Measurements from ENCODE around the gene LRRC46. TPM values are rescaled to one million over a fixed set of nuclear protein-coding genes. Genes with fewer than 3 reads are reported as not detected.

The LRRC46 gene
- total RNA-seq, 3 donors from 2014 or later (not counting 1 experiment from before 2014, with no cell fraction given): 1.7 to 3.1 (median 2.7) TPM

- Mint-ChIP-seq H3K4me1 (peaks cover 0 to 4% of the 10 kb centered on the region in 2 donors), H3K4me3 (no peak overlapping the region), H3K9me3 (no peaks in the 10 kb centered on the region), H3K27ac (no peak overlapping the region), H3K36me3 (no peaks in the 10 kb centered on the region), H3K27me3 (ENCODE audit: low read depth in 2 of 2) (peaks cover 28 to 33% of the 10 kb centered on the region in 2 donors)
- no peaks in the 10 kb centered on the region for H3K27me3 ChIP-seq (ENCODE audit: control insufficient read depth, insufficient read depth, low read length)
- no peak overlapping the region for H3K4me3 ChIP-seq (ENCODE audit: low read length)
- H3K9me3 ChIP-seq (ENCODE audit: control insufficient read depth, insufficient read depth, low read length): no peaks in the 10 kb centered on the region
- TF ChIP-seq CTCF (IDR thresholded peaks at IDR 0.05): no peak
- H3K36me3 ChIP-seq (ENCODE audit: control insufficient read depth, insufficient read depth, low read length): no peaks in the 10 kb centered on the region
- DNase-seq: no peak
- peaks cover 8% of the 10 kb centered on the region for H3K4me1 ChIP-seq (ENCODE audit: control insufficient read depth, insufficient read depth, low read length)
- WGBS (ENCODE audit: insufficient coverage): 83% methylated on average over 9 of the region's 10 CpGs
- intact Hi-C loops (cut with micrococcal nuclease): no loop called here
- ATAC-seq: no peak
- H3K27ac ChIP-seq (ENCODE audit: low read length): no peak overlapping the region
These were observed 46.9 kb downstream of the LRRC46 start for GRCh38 chr17:47878203-47879027.

GRCh38 chr17:47879028-47879585, 47.6 kb downstream of the LRRC46 start:
- no peak for DNase-seq
- Mint-ChIP-seq H3K27me3 (ENCODE audit: low read depth in 2 of 2) (peaks cover 22 to 33% of the 10 kb centered on the region in 2 donors), H3K4me3 (no peak overlapping the region), H3K36me3 (no peaks in the 10 kb centered on the region), H3K27ac (no peak overlapping the region), H3K4me1 (peaks cover 0 to 6% of the 10 kb centered on the region in 2 donors), H3K9me3 (no peaks in the 10 kb centered on the region)
- intact Hi-C loops (cut with micrococcal nuclease): no loop called here
- no peaks in the 10 kb centered on the region for H3K36me3 ChIP-seq (ENCODE audit: control insufficient read depth, insufficient read depth, low read length)
- H3K9me3 ChIP-seq (ENCODE audit: control insufficient read depth, insufficient read depth, low read length): no peaks in the 10 kb centered on the region
- peaks cover 8% of the 10 kb centered on the region for H3K4me1 ChIP-seq (ENCODE audit: control insufficient read depth, insufficient read depth, low read length)
- no peak for ATAC-seq
- no peak for TF ChIP-seq CTCF (IDR thresholded peaks at IDR 0.05)
- 84% methylated on average over 1 of the region's 2 CpGs for WGBS (ENCODE audit: insufficient coverage)
- H3K27me3 ChIP-seq (ENCODE audit: control insufficient read depth, insufficient read depth, low read length): no peaks in the 10 kb centered on the region
- H3K4me3 ChIP-seq (ENCODE audit: low read length): no peak overlapping the region
- H3K27ac ChIP-seq (ENCODE audit: low read length): no peak overlapping the region

GRCh38 chr17:47879776-47880454, 48.4 kb downstream of the LRRC46 start:
- peaks cover 0 to 6% of the 10 kb centered on the region in 2 donors for H3K4me1 Mint-ChIP-seq
- Histone ChIP-seq H3K9me3 (ENCODE audit: control insufficient read depth, insufficient read depth, low read length) (no peaks in the 10 kb centered on the region), H3K36me3 (ENCODE audit: control insufficient read depth, insufficient read depth, low read length) (no peaks in the 10 kb centered on the region), H3K4me1 (ENCODE audit: control insufficient read depth, insufficient read depth, low read length) (peaks cover 8% of the 10 kb centered on the region), H3K27me3 (ENCODE audit: control insufficient read depth, insufficient read depth, low read length) (no peaks in the 10 kb centered on the region), H3K27ac (ENCODE audit: low read length) (no peak overlapping the region), H3K4me3 (ENCODE audit: low read length) (no peak overlapping the region)
- no peaks in the 10 kb centered on the region for H3K36me3 Mint-ChIP-seq
- no peak overlapping the region for H3K27ac Mint-ChIP-seq
- H3K27me3 Mint-ChIP-seq (ENCODE audit: low read depth in 2 of 2): peaks cover 20 to 26% of the 10 kb centered on the region in 2 donors
- WGBS (ENCODE audit: insufficient coverage): 84% methylated on average over 5 of the region's 8 CpGs
- TF ChIP-seq CTCF (IDR thresholded peaks at IDR 0.05): no peak
- H3K4me3 Mint-ChIP-seq: no peak overlapping the region
- no peaks in the 10 kb centered on the region for H3K9me3 Mint-ChIP-seq
- intact Hi-C loops (cut with micrococcal nuclease): no loop called here
- ATAC-seq (no peak), DNase-seq (no peak)

Data from natural killer cell (primary cell).